ENCODE measurements around the gene C7orf33.
"Not testable (repeated sequence)": the region's sequence is repeated elsewhere in the genome, so short reads cannot be mapped to it uniquely, and the experiment has no call there.

The C7orf33 gene

GRCh38 chr7:148590471-148590870, at the start of gene C7orf33:
TSS of gene C7orf33 (plus strand) at chr7:148590766. CDS start at chr7:148590926, 160 bp downstream.
- FAIRE-seq = no peak

GRCh38 chr7:148541891-148542504, 48.6 kb upstream of the C7orf33 start:
- FAIRE-seq = no peak

GRCh38 chr7:148543302-148543701, 47.3 kb upstream of the C7orf33 start:
- no peak for FAIRE-seq

GRCh38 chr7:148545172-148545571, 45.4 kb upstream of the C7orf33 start:
- FAIRE-seq = no peak

- FAIRE-seq = no peak
Measured at GRCh38 chr7:148545932-148546331, 44.6 kb upstream of the C7orf33 start.

GRCh38 chr7:148546857-148547256, 43.7 kb upstream of the C7orf33 start:
- FAIRE-seq = no peak

GRCh38 chr7:148547951-148548350, 42.6 kb upstream of the C7orf33 start:
- FAIRE-seq = no peak

- FAIRE-seq = no peak
Measured at GRCh38 chr7:148553979-148554378, 36.6 kb upstream of the C7orf33 start.

- no peak for FAIRE-seq
Measured at GRCh38 chr7:148556892-148557291, 33.7 kb upstream of the C7orf33 start.

- FAIRE-seq = no peak
Measured at GRCh38 chr7:148558914-148559313, 31.7 kb upstream of the C7orf33 start.

- FAIRE-seq = no peak
Measured at GRCh38 chr7:148561099-148561498, 29.5 kb upstream of the C7orf33 start.

GRCh38 chr7:148563583-148564274, 26.8 kb upstream of the C7orf33 start:
- FAIRE-seq = no peak

- not testable (repeated sequence) for FAIRE-seq
Measured at GRCh38 chr7:148564275-148564951, 26.2 kb upstream of the C7orf33 start.

- FAIRE-seq = no peak
Measured at GRCh38 chr7:148566736-148567135, 23.8 kb upstream of the C7orf33 start.

GRCh38 chr7:148567524-148567923, 23.0 kb upstream of the C7orf33 start:
- no peak for FAIRE-seq

- FAIRE-seq = no peak
Measured at GRCh38 chr7:148570510-148570909, 20.1 kb upstream of the C7orf33 start.

- not testable (repeated sequence) for FAIRE-seq
Measured at GRCh38 chr7:148570973-148571372, 19.6 kb upstream of the C7orf33 start.

GRCh38 chr7:148571381-148571780, 19.2 kb upstream of the C7orf33 start:
- no peak for FAIRE-seq

- no peak for FAIRE-seq
Measured at GRCh38 chr7:148572067-148572522, 18.5 kb upstream of the C7orf33 start.

GRCh38 chr7:148573581-148573980, 17.0 kb upstream of the C7orf33 start:
- FAIRE-seq = not testable (repeated sequence)

GRCh38 chr7:148575640-148576411, 14.7 kb upstream of the C7orf33 start:
- no peak for FAIRE-seq

- FAIRE-seq = no peak
Measured at GRCh38 chr7:148579366-148579765, 11.2 kb upstream of the C7orf33 start.

- FAIRE-seq = no peak
Measured at GRCh38 chr7:148580446-148580845, 10.1 kb upstream of the C7orf33 start.
